ENCODE measurements around the gene CHRNA4. TPM values are rescaled to one million over a fixed set of nuclear protein-coding genes. Genes with fewer than 3 reads are reported as not detected.

The CHRNA4 gene
- polyA plus RNA-seq, 3 donors = not detected

DNA sequence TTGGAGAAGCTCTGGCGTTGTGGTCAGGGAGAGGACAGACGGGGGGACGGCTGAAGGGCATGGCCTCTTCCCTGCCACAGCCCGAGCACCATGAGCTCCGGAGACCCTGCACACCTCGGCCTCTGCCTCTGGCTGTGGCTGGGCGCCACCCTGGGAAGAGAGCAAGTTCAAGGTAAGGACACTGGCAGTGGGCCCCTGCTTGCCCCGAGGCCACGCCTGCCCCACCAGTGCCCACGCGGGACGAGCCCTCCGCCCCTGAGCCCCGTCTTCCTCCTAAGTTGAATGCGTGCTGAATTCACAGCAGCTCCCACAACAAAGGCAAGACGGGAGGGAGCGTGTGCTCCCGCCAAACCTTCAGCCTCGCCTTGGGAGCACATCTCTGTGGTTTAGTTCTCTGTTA lies 66.1 kb downstream of the CHRNA4 start:
- WGBS, 3 donors = 28 to 35% (median 33%) methylated on average over 19 of the region's 19 CpGs
- no peak overlapping the region for H3K27ac ChIP-seq (ENCODE audit: low read depth, low read length)

- 79 to 86% (median 81%) methylated on average over 12 of the region's 12 CpGs for WGBS, 3 donors
- no peak overlapping the region for H3K27ac ChIP-seq (ENCODE audit: low read depth, low read length)
Measured at GRCh38 chr20:63294536-63294900, 66.6 kb downstream of the CHRNA4 start.

DNA sequence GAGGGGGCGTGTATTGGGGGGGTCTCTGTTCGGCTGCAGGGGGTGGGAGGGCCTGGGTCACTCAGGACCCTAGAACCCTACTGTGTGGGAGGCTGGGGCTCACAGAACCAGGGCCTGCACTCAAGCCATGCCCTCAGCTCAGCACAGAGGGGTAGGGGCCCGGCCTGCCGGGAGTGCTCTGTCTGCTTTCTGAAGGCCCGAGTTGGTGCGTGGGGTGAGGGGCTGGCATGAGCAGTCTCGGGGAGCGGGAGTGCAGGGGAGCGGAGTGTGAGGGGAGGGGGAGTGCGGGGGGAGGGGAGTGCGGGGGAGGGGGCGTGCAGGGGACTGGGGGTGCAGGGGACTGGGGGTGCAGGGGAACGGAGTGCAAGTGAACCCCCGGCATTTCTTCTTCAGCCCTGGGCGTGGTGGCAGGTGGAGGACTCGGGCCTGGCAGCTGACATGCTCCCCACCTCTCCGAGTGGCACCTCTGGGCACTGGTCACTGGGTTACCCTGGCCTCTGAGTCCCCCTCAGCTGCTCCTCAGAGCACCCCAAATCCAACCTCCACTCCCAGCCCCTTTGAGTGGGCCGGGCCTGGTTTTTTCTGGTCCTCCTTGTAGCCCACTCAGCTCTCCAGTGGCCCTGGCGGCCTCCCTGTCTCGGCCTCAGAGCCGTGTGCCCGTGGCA lies 67.1 kb downstream of the CHRNA4 start:
- no peak overlapping the region for H3K27ac ChIP-seq (ENCODE audit: low read depth, low read length)
- 51 to 61% (median 57%) methylated on average over 15 to 20 of the region's 22 CpGs for whole genome bisulfite sequencing, 3 donors

GRCh38 chr20:63293456-63293855 lies 67.7 kb downstream of the CHRNA4 start:
- H3K27ac ChIP-seq (ENCODE audit: low read depth, low read length) = no peak overlapping the region
- WGBS, 3 donors = 43 to 66% (median 62%) methylated on average over 11 of the region's 11 CpGs

Other genes with a start within 250 kb of the CHRNA4 start
- gene YTHDF1, start 145.2 kb downstream of the CHRNA4 start, polyA plus RNA-seq = 10 to 100 TPM; 10.6 to 21.3 (median 16.8) TPM
- gene BIRC7, start 125.4 kb downstream of the CHRNA4 start, polyA plus RNA-seq = not detected
- gene NKAIN4, start 106.9 kb downstream of the CHRNA4 start, polyA plus RNA-seq = under 1 TPM in 1 of 3 donors, not detected in 2; 0.12 TPM
- gene ARFGAP1, start 88.5 kb downstream of the CHRNA4 start, polyA plus RNA-seq = 10 to 100 TPM; 41.9 to 55.0 (median 50.8) TPM
- gene COL20A1, start 68.2 kb downstream of the CHRNA4 start, polyA plus RNA-seq = not detected
- 1 to 10 TPM in 1 of 3 donors, under 1 TPM in 1, not detected in 1; 0.10 to 1.6 TPM for gene KCNQ2, start 111.3 kb upstream of the CHRNA4 start, polyA plus RNA-seq
- gene EEF1A2, start 137.7 kb upstream of the CHRNA4 start, polyA plus RNA-seq = 10 to 100 TPM in 1 of 3 donors, 1 to 10 TPM in 2; 1.2 to 24.4 (median 3.2) TPM
- 100 to 1,000 TPM; 195 to 215 (median 203) TPM for gene PPDPF, start 159.4 kb upstream of the CHRNA4 start, polyA plus RNA-seq
- gene PTK6, start 176.0 kb upstream of the CHRNA4 start, polyA plus RNA-seq = 1 to 10 TPM in 2 of 3 donors, not detected in 1; 1.6 to 3.6 TPM
- gene SRMS, start 186.4 kb upstream of the CHRNA4 start, polyA plus RNA-seq = under 1 TPM in 1 of 3 donors, not detected in 2; 0.06 TPM
- gene FNDC11, start 192.8 kb upstream of the CHRNA4 start, polyA plus RNA-seq = 1 to 10 TPM in 1 of 3 donors, under 1 TPM in 2; 0.17 to 1.0 (median 0.36) TPM
- 10 to 100 TPM; 11.3 to 22.0 (median 13.3) TPM for gene HELZ2, start 212.9 kb upstream of the CHRNA4 start, polyA plus RNA-seq

All from adipose tissue (tissue), 3 donors.